Heart right ventricle (tissue), 16 donors: ENCODE data around the gene ASGR2. TPM values are rescaled to one million over a fixed set of nuclear protein-coding genes. Genes with fewer than 3 reads are reported as not detected.

Experiments
- ATAC-seq, 8 donors: fragments of 200-7000 bp; cut with Tn5 transposase; one replicate each; pipeline ENCODE4 v1.9.1; 2020; ENCODE audit warnings: mild to moderate bottlenecking in 8 of 8, moderate library complexity in 8 of 8, moderate number of reproducible peaks in 1 of 8
- DNase-seq, 2 donors: peaks; one replicate each; pipeline ENCODE4 v3.0.0-alpha.2; 2020
- H3K27ac ChIP-seq, 10 donors: fragments of 200-600 bp; sonication (generic) in 2 of 10; one replicate each; pipeline versions ENCODE4 v1.5.0 to v1.8.0; 2020 to 2022; ENCODE audit warnings: mild to moderate bottlenecking in 3 of 10
- H3K27me3 ChIP-seq, 7 donors: fragments of 200-600 bp; one replicate each; pipeline ENCODE4 v1.8.0; 2021 to 2022; ENCODE audit warnings: mild to moderate bottlenecking in 2 of 7
- H3K36me3 ChIP-seq, 9 donors: fragments of 200-600 bp; sonication (generic) in 1 of 9; one replicate each; pipeline versions ENCODE4 v1.5.0 to v1.8.0; 2020 to 2022; ENCODE audit warnings: mild to moderate bottlenecking in 2 of 9
- H3K4me1 ChIP-seq, 9 donors: fragments of 200-600 bp; sonication (generic) in 1 of 9; one replicate each; pipeline versions ENCODE4 v1.5.0 to v1.8.0; 2020 to 2022; ENCODE audit warnings: mild to moderate bottlenecking in 4 of 9
- H3K4me3 ChIP-seq, 10 donors: fragments of 200-600 bp; sonication (generic) in 2 of 10; one replicate each; pipeline versions ENCODE4 v1.5.0 to v1.8.0; 2020 to 2022; ENCODE audit warnings: mild to moderate bottlenecking in 7 of 10, moderate library complexity in 2 of 10
- H3K9me3 ChIP-seq, 11 donors: fragments of 200-600 bp in 10 of 11; sonication (generic) in 2 of 11; one replicate each; pipeline versions ENCODE4 v1.5.0 to v1.8.0; 2013 to 2022; ENCODE audit warnings: mild to moderate bottlenecking in 2 of 11, control low read depth in 1 of 11, moderate library complexity in 1 of 11
- CTCF ChIP-seq, 9 donors: fragments of 200-600 bp; sonication (generic) in 2 of 9; IDR thresholded peaks; one replicate each; pipeline versions ENCODE4 v1.5.0 to v1.8.0; 2021 to 2022; ENCODE audit warnings: antibody characterized with exemption in 9 of 9, mild to moderate bottlenecking in 5 of 9, moderate library complexity in 1 of 9
- WGBS, 2 donors: extraction: QIAGEN DNeasy Blood & Tissue Kit; methylation state at CpG; one replicate each; pipeline ENCODE4 v1.1.7; 2013; ENCODE audit warnings: inconsistent platforms in 1 of 2; 5-methylcytosine and 5-hydroxymethylcytosine counted together
- intact Hi-C, 10 donors: fragments of 100-400 bp; cut with DNase I; formaldehyde crosslinking; loops; one replicate each; pipeline versions ENCODE4 v1.11.1 to v1.14.2; 2022
- polyA plus RNA-seq, 2 donors: library from polyadenylated mRNA; stranded (reverse); fragments of 200-250 nt; gene quantifications; one replicate each; pipeline ENCODE4 v1.2.3, GENCODE V29; 2013
- total RNA-seq, 10 donors: library from RNA; stranded (reverse); fragmentation: NEBNext Ultra II Directional in 3 of 10; extraction: Animal tissue kit (Norgen Biotek cat#: 25700) in 3 of 10; gene quantifications; one replicate each; pipeline versions ENCODE4 v1.2.1 to v1.2.4, GENCODE V29; 2021 to 2023
- donor health status: Arrhythmogenic right ventricular cardiomyopathy.
- donor health status: ischemic (EF 13 %, LVEDD 7.1; RV severe dilation, severe dysfunction).
- donor health status: healthy with polysubstance abuse.
- donor health status: DM: no; HTN: yes; CAD: no.
- donor health status: DM: no; HTN: no; CAD: no.
- donor health status: ischemic (EF 25% LVEDD 6.9; RV normal size, moderate dysfunction).
- donor health status: ischemic (EF 25% LVEDD 5.7; RV mildly dilated, moderate dysfunction).
- donor health status: healthy.
- donor health status: DM: yes; HTN: yes; CAD: no.
- donor health status: Ischemic cardiomyopathy.
- donor health status: ischemic (EF 35%, LVEDD 5.7; RV mildly dilated, moderate dysfunction).
- donor health status: nonischemic (EF 11% LVEDD 7.7; RV severe dilation, severe dysfunction).
- donor health status: DM: yes; HTN: yes; CAD: no.
- donor health status: PGD.
- donor health status: ischemic (EF 29% LVEDD 5.4; RV normal size, mild dysfunction).
- donor health status: nonischemic (EF 23%, LVEDD 6.1; RV moderate dilation, normal function).

Gene ASGR2
- total and polyA plus RNA-seq, 12 donors = 0.16 to 0.54 (median 0.33) TPM; not detected in 6

- ATAC-seq (no peak), DNase-seq (no peak)
- Histone ChIP-seq H3K4me1 (no peaks in the 10 kb centered on the region), H3K36me3 (no peaks in the 10 kb centered on the region), H3K27ac (no peak overlapping the region), H3K4me3 (no peak overlapping the region), H3K9me3 (no peaks in the 10 kb centered on the region), H3K27me3 (peaks cover 0 to 33% (median 19%) of the 10 kb centered on the region in 7 donors)
- intact Hi-C loops = loop anchor here in 1 of 10 donors (2.0 kb wide), 1 partner anchor 59 kb away; no protein-coding TSS in a partner anchor
- no peak for TF ChIP-seq CTCF (IDR thresholded peaks at IDR 0.05)
- WGBS, 2 donors = 28 to 34% methylated on average over 6 of the region's 6 CpGs
Measured at GRCh38 chr17:7146115-7146514, 31.5 kb upstream of the ASGR2 start.

GRCh38 chr17:7144213-7144612 lies 29.6 kb upstream of the ASGR2 start:
- H3K9me3 ChIP-seq = no peaks in the 10 kb centered on the region
- ATAC-seq (no peak), DNase-seq (no peak)
- H3K27ac ChIP-seq = no peak overlapping the region
- peaks cover 0 to 51% (median 33%) of the 10 kb centered on the region in 7 donors for H3K27me3 ChIP-seq
- no peaks in the 10 kb centered on the region for H3K4me1 ChIP-seq
- WGBS, 2 donors = 77 to 80% methylated on average over 11 of the region's 11 CpGs
- H3K36me3 ChIP-seq = no peaks in the 10 kb centered on the region
- no peak for TF ChIP-seq CTCF (IDR thresholded peaks at IDR 0.05)
- no peak overlapping the region for H3K4me3 ChIP-seq
- intact Hi-C loops = no loop called here

GRCh38 chr17:7141824-7142223 lies 27.2 kb upstream of the ASGR2 start:
- WGBS, 2 donors = 71 to 72% methylated on average over 10 of the region's 10 CpGs
- ATAC-seq (no peak), DNase-seq (no peak)
- Histone ChIP-seq H3K4me3 (no peak overlapping the region), H3K4me1 (peaks cover 0 to under 1% (median 0%) of the 10 kb centered on the region in 9 donors), H3K9me3 (no peaks in the 10 kb centered on the region), H3K27ac (no peak overlapping the region), H3K36me3 (no peaks in the 10 kb centered on the region), H3K27me3 (peaks cover 0 to 72% (median 53%) of the 10 kb centered on the region in 7 donors)
- no peak for TF ChIP-seq CTCF (IDR thresholded peaks at IDR 0.05)
- intact Hi-C loops = no loop called here

GRCh38 chr17:7139400-7139799 lies 24.8 kb upstream of the ASGR2 start:
- 63 to 64% methylated on average over 10 of the region's 10 CpGs for WGBS, 2 donors
- H3K4me1 ChIP-seq = peaks cover 0 to 19% (median 0%) of the 10 kb centered on the region in 9 donors
- H3K4me3 ChIP-seq = no peak overlapping the region
- no peak for TF ChIP-seq CTCF (IDR thresholded peaks at IDR 0.05)
- H3K27me3 ChIP-seq = peaks cover 0 to 71% (median 49%) of the 10 kb centered on the region in 7 donors
- DNase-seq (no peak), ATAC-seq (no peak)
- intact Hi-C loops = loop anchor here in 8 of 10 donors (2.0 to 10.0 kb wide), 6 partner anchors 38 to 235 kb away; partner anchors contain the start of gene ASGR1 (in 1 of the 8)
- H3K9me3 ChIP-seq = no peaks in the 10 kb centered on the region
- H3K36me3 ChIP-seq = no peaks in the 10 kb centered on the region
- H3K27ac ChIP-seq = peak overlapping the region in 1 of 10 donors; percentile 78
